Breast epithelium (tissue), 3 donors: ENCODE results near the gene GLB1L2.

Experiments
- POLR2AphosphoS5 ChIP-seq, 3 donors: sonication (generic); formaldehyde crosslinking; IDR thresholded peaks; one replicate each; pipeline ENCODE4 v1.6.1; 2017; ENCODE audit warnings: antibody characterized with exemption in 3 of 3
- TF ChIP-seq, protein P1 (sequence below), 3 donors: fragments of 450-650 bp; IDR thresholded peaks; one replicate each; pipeline ENCODE4 v1.5.1; 2016 to 2017; ENCODE audit warnings: antibody characterized with exemption in 3 of 3, mild to moderate bottlenecking in 3 of 3, moderate library complexity in 3 of 3

DNA sequence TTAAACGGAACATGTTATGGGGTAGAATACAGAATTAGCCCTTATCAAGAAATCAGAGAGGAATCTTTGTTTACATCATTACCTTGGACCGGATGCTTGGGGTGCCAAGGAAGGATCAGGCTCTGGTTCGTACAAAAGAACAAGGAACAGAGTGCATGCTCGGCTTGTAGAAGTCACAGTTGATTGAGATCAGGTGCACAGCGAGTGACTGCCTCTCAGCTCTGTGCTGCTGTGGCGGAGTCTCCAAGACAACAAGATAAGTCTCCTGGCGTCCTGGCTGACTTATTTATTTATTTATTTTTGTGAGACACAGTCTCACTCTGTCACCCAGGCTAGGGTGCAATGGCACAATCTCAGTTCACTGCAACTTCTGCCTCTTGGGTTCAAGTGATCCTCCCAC, 31.8 kb downstream of the GLB1L2 start:
- TF ChIP-seq, protein P1, sequence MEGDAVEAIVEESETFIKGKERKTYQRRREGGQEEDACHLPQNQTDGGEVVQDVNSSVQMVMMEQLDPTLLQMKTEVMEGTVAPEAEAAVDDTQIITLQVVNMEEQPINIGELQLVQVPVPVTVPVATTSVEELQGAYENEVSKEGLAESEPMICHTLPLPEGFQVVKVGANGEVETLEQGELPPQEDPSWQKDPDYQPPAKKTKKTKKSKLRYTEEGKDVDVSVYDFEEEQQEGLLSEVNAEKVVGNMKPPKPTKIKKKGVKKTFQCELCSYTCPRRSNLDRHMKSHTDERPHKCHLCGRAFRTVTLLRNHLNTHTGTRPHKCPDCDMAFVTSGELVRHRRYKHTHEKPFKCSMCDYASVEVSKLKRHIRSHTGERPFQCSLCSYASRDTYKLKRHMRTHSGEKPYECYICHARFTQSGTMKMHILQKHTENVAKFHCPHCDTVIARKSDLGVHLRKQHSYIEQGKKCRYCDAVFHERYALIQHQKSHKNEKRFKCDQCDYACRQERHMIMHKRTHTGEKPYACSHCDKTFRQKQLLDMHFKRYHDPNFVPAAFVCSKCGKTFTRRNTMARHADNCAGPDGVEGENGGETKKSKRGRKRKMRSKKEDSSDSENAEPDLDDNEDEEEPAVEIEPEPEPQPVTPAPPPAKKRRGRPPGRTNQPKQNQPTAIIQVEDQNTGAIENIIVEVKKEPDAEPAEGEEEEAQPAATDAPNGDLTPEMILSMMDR (IDR thresholded peaks at IDR 0.05): no peak
- TF ChIP-seq POLR2AphosphoS5 (IDR thresholded peaks at IDR 0.05): no peak
